GM12801 (cell line): ENCODE data around the gene SIGLEC1.

Source experiments
- CTCF ChIP-seq: IDR thresholded peaks from one replicate; pipeline ENCODE4 v1.5.1; 2011; ENCODE audit warnings: control low read depth; ENCODE audit not compliant: insufficient read length; ENCODE audit errors: extremely low read depth

Gene SIGLEC1

GRCh38 chr20:3710703-3711483 lies 1.5 kb downstream of the SIGLEC1 start:
- no peak for TF ChIP-seq CTCF

- no peak for TF ChIP-seq CTCF
These were observed 2.4 kb downstream of the SIGLEC1 start for GRCh38 chr20:3710011-3710466.

GRCh38 chr20:3707508-3707899 lies 4.9 kb downstream of the SIGLEC1 start:
- no peak for TF ChIP-seq CTCF

- no peak for TF ChIP-seq CTCF
These were observed 5.5 kb downstream of the SIGLEC1 start for GRCh38 chr20:3706774-3707507.

- TF ChIP-seq CTCF: no peak
These were observed 6.2 kb downstream of the SIGLEC1 start for GRCh38 chr20:3705970-3706739.

GRCh38 chr20:3705491-3705969 lies 6.9 kb downstream of the SIGLEC1 start:
- TF ChIP-seq CTCF: no peak

GRCh38 chr20:3704087-3704486 lies 8.3 kb downstream of the SIGLEC1 start:
- no peak for TF ChIP-seq CTCF
